Epithelial cell of esophagus (primary cell): Measurements from ENCODE around the gene ISG20.
"Not testable (repeated sequence)": the region's sequence is repeated elsewhere in the genome, so short reads cannot be mapped to it uniquely, and the experiment has no call there.

Experiments
- DNase-seq: peaks from one replicate; pipeline ENCODE4 v3.0.0; 2010; ENCODE audit warnings: low read depth
- H3K4me3 ChIP-seq: 2 replicates; pipeline ENCODE4 v1.5.1; 2011; ENCODE audit warnings: mild to moderate bottlenecking, low read length, control low read depth
- CTCF ChIP-seq: IDR thresholded peaks from 2 replicates; pipeline ENCODE4 v1.5.1; 2011; ENCODE audit warnings: low read depth, mild to moderate bottlenecking, low read length, control low read depth, inconsistent platforms; ENCODE audit not compliant: insufficient read depth; ENCODE audit errors: missing control alignments

Gene ISG20

GRCh38 chr15:88630141-88630721 lies 8.6 kb upstream of the ISG20 start:
- no peak for TF ChIP-seq CTCF
- H3K4me3 ChIP-seq: no peak overlapping the region
- peak; percentile 47 for DNase-seq

- TF ChIP-seq CTCF: no peak
- H3K4me3 ChIP-seq: no peak overlapping the region
- no peak for DNase-seq
These were observed 7.9 kb upstream of the ISG20 start for GRCh38 chr15:88630798-88631463.

GRCh38 chr15:88631464-88632028 lies 7.3 kb upstream of the ISG20 start:
- H3K4me3 ChIP-seq: no peak overlapping the region
- TF ChIP-seq CTCF: no peak
- DNase-seq: no peak

GRCh38 chr15:88632797-88633196 lies 6.0 kb upstream of the ISG20 start:
- not testable (repeated sequence) for DNase-seq, H3K4me3 ChIP-seq

GRCh38 chr15:88634449-88634848 lies 4.4 kb upstream of the ISG20 start:
- TF ChIP-seq CTCF: no peak
- no peak overlapping the region for H3K4me3 ChIP-seq

GRCh38 chr15:88635318-88635717 lies 3.5 kb upstream of the ISG20 start:
- no peak overlapping the region for H3K4me3 ChIP-seq
- DNase-seq: no peak
- TF ChIP-seq CTCF: no peak

More at GRCh38 chr15:88634449-88634848, 4.4 kb upstream of the ISG20 start:
- DNase-seq: no peak

GRCh38 chr15:88636050-88636449 lies 2.8 kb upstream of the ISG20 start:
- no peak for TF ChIP-seq CTCF
- no peak overlapping the region for H3K4me3 ChIP-seq
- DNase-seq: peak; percentile 82
